B cell (primary cell): ENCODE results near the gene FFAR3. TPM values are rescaled to one million over a fixed set of nuclear protein-coding genes. Genes with fewer than 3 reads are reported as not detected.

ENCODE experiments used
- ATAC-seq: fragments of 200-7000 bp; cut with Tn5 transposase; one replicate; pipeline ENCODE4 v1.10.0; 2021; ENCODE audit warnings: low read depth, mild to moderate bottlenecking, moderate number of reproducible peaks, moderate library complexity
- CTCF ChIA-PET: fragments of 350-600 bp; sonication (Branson Sonifier 250); formaldehyde crosslinking; loops from one replicate; lab custom pipeline; 2021; ENCODE audit warnings: antibody characterized with exemption, inconsistent platforms; lab: Charles Lee
- POLR2A ChIA-PET: fragments of 350-600 bp; sonication (Branson Sonifier 250); formaldehyde crosslinking; loops from one replicate; lab custom pipeline; 2021; ENCODE audit warnings: antibody characterized with exemption; lab: Charles Lee
- DNase-seq: peaks from one replicate; pipeline ENCODE4 v3.0.0; 2013
- H2AFZ ChIP-seq: 2 replicates; pipeline ENCODE4 v1.6.1; 2012; ENCODE audit warnings: mild to moderate bottlenecking, low read depth, low read length; ENCODE audit not compliant: insufficient read depth, poor library complexity, severe bottlenecking
- H3K27ac ChIP-seq, 2 donors: 1 replicate in 1 of 2; 2 replicates in 1 of 2; pipeline ENCODE4 v1.5.1; 2012 to 2013; ENCODE audit warnings: low read length in 2 of 2, mild to moderate bottlenecking in 2 of 2, moderate library complexity in 1 of 2
- H3K27me3 ChIP-seq, 4 experiments: fragments of 200-600 bp in 1 of 4; sonication (generic) in 1 of 4; replicated peaks in 1 of 4; 1 replicate in 2 of 4; 2 replicates in 2 of 4; pipeline versions ENCODE4 v1.6.1 to v1.7.0; 2013 to 2016; ENCODE audit warnings: low read length in 3 of 4, mild to moderate bottlenecking in 2 of 4, mixed read lengths in 1 of 4, moderate library complexity in 1 of 4; ENCODE audit not compliant: insufficient read depth in 4 of 4, control insufficient read depth in 3 of 4; ENCODE audit errors: control extremely low read depth in 1 of 4
- H3K36me3 ChIP-seq, 2 experiments: replicated peaks in 1 of 2; 1 replicate in 1 of 2; 2 replicates in 1 of 2; pipeline versions ENCODE4 v1.6.1 to v1.7.1; 2013; ENCODE audit warnings: low read length in 1 of 2; ENCODE audit not compliant: insufficient read depth in 2 of 2, control insufficient read depth in 1 of 2; ENCODE audit errors: control extremely low read depth in 1 of 2, extremely low read depth in 1 of 2
- H3K4me1 ChIP-seq, 2 donors: fragments of 200-600 bp in 1 of 2; sonication (generic) in 1 of 2; 1 replicate in 1 of 2; 2 replicates in 1 of 2; pipeline versions ENCODE4 v1.5.1 to v1.6.1; 2013 to 2017; ENCODE audit warnings: low read length in 2 of 2; ENCODE audit not compliant: control insufficient read depth in 2 of 2, insufficient read depth in 2 of 2
- H3K4me2 ChIP-seq: replicated peaks from 2 replicates; pipeline ENCODE3; 2012; ENCODE audit warnings: mild to moderate bottlenecking, low read depth, low read length; ENCODE audit not compliant: poor library complexity, severe bottlenecking
- H3K4me3 ChIP-seq, 5 experiments: fragments of 200-600 bp in 1 of 5; sonication (generic) in 1 of 5; 1 replicate in 3 of 5; 2 replicates in 2 of 5; pipeline versions ENCODE4 v1.5.1 to v1.7.0; 2011 to 2016; ENCODE audit warnings: low read length in 4 of 5, mild to moderate bottlenecking in 4 of 5, low read depth in 2 of 5, control low read depth in 1 of 5, moderate library complexity in 1 of 5; ENCODE audit not compliant: insufficient read depth in 1 of 5; ENCODE audit errors: control extremely low read depth in 1 of 5, extremely low read depth in 1 of 5
- H3K79me2 ChIP-seq: fragments of 200-600 bp; sonication (generic); one replicate; pipeline ENCODE4 v1.6.0; 2016; ENCODE audit warnings: low read length; ENCODE audit not compliant: control insufficient read depth, insufficient read depth
- H3K9ac ChIP-seq: fragments of 200-600 bp; sonication (generic); 2 replicates; pipeline ENCODE4 v1.6.1; 2017; ENCODE audit warnings: mild to moderate bottlenecking, low read length, moderate library complexity
- H3K9me3 ChIP-seq, 3 donors: one replicate each; pipeline versions ENCODE4 v1.6.1 to v1.7.1; 2013; ENCODE audit warnings: low read length in 2 of 3; ENCODE audit not compliant: control insufficient read depth in 2 of 3, insufficient read depth in 1 of 3; ENCODE audit errors: control extremely low read depth in 1 of 3
- H4K20me1 ChIP-seq: 2 replicates; pipeline ENCODE4 v1.6.0; 2012; ENCODE audit warnings: mild to moderate bottlenecking, low read length; ENCODE audit not compliant: insufficient read depth, control insufficient read depth, poor library complexity, severe bottlenecking
- H3K27ac Mint-ChIP-seq: one replicate; pipeline ENCODE4 v1.8.0; 2021; ENCODE audit warnings: mixed read lengths
- H3K27me3 Mint-ChIP-seq: one replicate; pipeline ENCODE4 v1.8.0; 2021; ENCODE audit warnings: mixed read lengths
- H3K4me1 Mint-ChIP-seq: one replicate; pipeline ENCODE4 v1.8.0; 2021; ENCODE audit warnings: mixed read lengths
- H3K4me3 Mint-ChIP-seq: one replicate; pipeline ENCODE4 v1.8.0; 2021; ENCODE audit warnings: mixed read lengths
- H3K9me3 Mint-ChIP-seq: one replicate; pipeline ENCODE4 v1.8.0; 2022; ENCODE audit warnings: mixed read lengths; ENCODE audit not compliant: insufficient read depth
- EZH2 ChIP-seq: IDR thresholded peaks from 2 replicates; pipeline ENCODE4 v1.6.1; 2012; ENCODE audit warnings: borderline replicate concordance, low read depth, mild to moderate bottlenecking, moderate library complexity, low read length; ENCODE audit not compliant: insufficient read depth, poor library complexity, severe bottlenecking
- WGBS: methylation state at CpG from one replicate; pipeline ENCODE4 v1.1.5; 2013; ENCODE audit warnings: missing lambda C conversion rate; ENCODE audit not compliant: insufficient coverage; 5-methylcytosine and 5-hydroxymethylcytosine counted together
- intact Hi-C: fragments of 100-400 bp; cut with micrococcal nuclease; formaldehyde crosslinking; loops from one replicate; pipeline ENCODE4 v1.10.0; 2022
- polyA plus RNA-seq: library from polyadenylated mRNA; depleted of rRNA; stranded (reverse); fragments of >200 nt; gene quantifications from 2 replicates; pipeline ENCODE4 v1.2.3, GENCODE V29; 2012
- total RNA-seq, 2 donors: library from RNA; stranded (reverse); fragments of 120-200 nt in 1 of 2; gene quantifications; 1 replicate in 1 of 2; 2 replicates in 1 of 2; pipeline versions ENCODE4 v1.2.3 to v1.2.4, GENCODE V29; 2013 to 2022
- TF ChIP-seq, protein P1 (sequence below): fragments of 200-600 bp; IDR thresholded peaks from one replicate; pipeline ENCODE4 v1.8.0; 2022; ENCODE audit warnings: antibody characterized with exemption, mild to moderate bottlenecking

FFAR3 gene
- total and polyA plus RNA-seq, 2 donors (not counting 1 experiment from before 2014, with no cell fraction given): 0.63 TPM; not detected in 1

DNA sequence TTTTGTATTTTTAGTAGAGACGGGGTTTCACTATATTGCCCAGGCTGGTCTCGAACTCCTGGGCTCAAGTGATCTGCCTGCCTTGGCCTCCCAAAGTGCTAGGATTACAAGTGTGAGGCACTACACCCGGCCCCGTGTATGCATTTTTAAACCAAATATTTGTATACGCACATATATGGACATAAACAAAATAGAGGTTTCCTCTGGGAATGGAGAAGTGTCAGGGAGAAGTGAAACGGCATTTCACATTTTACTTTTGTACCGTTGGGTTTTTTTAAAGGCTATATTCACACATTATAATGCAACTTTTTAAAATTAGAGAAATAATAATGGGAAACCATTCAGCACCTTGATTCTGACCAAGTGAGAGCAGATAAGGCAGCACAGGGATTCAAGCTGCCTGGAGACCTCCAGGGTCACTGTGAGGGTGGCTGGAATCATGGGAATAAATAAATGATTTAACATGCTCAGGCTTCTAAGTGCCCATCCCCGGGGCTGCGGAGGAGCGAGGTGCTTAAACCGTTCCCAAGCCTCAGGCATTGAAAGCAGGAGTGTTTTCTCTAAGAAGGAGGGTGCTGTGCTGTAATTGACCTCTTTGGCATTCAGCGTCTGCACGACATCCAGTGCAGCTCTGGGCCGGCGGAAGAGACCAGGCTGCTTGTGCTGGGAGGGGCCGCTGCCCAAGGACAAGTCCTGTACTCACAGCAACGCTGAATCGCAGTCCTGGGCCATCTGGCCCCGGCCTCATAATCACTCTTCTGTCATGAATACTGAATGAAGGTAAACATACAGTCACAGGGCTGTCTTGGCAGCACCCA, 37.3 kb downstream of the FFAR3 start:
- Histone ChIP-seq H3K9ac (no peak overlapping the region), H3K79me2 (no peaks in the 10 kb centered on the region), H3K4me2 (no peak overlapping the region), H2AFZ (no peak overlapping the region), H3K4me3 (no peak overlapping the region), H3K9me3 (peaks cover 0 to 2% (median 0%) of the 10 kb centered on the region in 3 donors), H3K27me3 (peaks cover 0 to 4% (median 0%) of the 10 kb centered on the region in 4 experiments), H3K27ac (no peak overlapping the region), H4K20me1 (no peaks in the 10 kb centered on the region), H3K4me1 (no peaks in the 10 kb centered on the region), H3K36me3 (no peaks in the 10 kb centered on the region)
- TF ChIP-seq EZH2: no peak
- TF ChIP-seq, protein P1, sequence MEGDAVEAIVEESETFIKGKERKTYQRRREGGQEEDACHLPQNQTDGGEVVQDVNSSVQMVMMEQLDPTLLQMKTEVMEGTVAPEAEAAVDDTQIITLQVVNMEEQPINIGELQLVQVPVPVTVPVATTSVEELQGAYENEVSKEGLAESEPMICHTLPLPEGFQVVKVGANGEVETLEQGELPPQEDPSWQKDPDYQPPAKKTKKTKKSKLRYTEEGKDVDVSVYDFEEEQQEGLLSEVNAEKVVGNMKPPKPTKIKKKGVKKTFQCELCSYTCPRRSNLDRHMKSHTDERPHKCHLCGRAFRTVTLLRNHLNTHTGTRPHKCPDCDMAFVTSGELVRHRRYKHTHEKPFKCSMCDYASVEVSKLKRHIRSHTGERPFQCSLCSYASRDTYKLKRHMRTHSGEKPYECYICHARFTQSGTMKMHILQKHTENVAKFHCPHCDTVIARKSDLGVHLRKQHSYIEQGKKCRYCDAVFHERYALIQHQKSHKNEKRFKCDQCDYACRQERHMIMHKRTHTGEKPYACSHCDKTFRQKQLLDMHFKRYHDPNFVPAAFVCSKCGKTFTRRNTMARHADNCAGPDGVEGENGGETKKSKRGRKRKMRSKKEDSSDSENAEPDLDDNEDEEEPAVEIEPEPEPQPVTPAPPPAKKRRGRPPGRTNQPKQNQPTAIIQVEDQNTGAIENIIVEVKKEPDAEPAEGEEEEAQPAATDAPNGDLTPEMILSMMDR: no peak
- intact Hi-C loops: no loop called here
- H3K27ac Mint-ChIP-seq: no peak overlapping the region
- no peak for ATAC-seq
- peaks cover 2% of the 10 kb centered on the region for H3K4me1 Mint-ChIP-seq
- no peaks in the 10 kb centered on the region for H3K27me3 Mint-ChIP-seq
- POLR2A ChIA-PET: no interaction called here
- 86% methylated on average over 12 of the region's 19 CpGs for WGBS
- no peak overlapping the region for H3K4me3 Mint-ChIP-seq
- CTCF ChIA-PET: interaction anchor here (0.7 kb wide), 1 partner anchor 82 kb away, joined by 3 read pairs; no protein-coding TSS in a partner anchor
- H3K9me3 Mint-ChIP-seq: no peaks in the 10 kb centered on the region
- no peak for DNase-seq

DNA sequence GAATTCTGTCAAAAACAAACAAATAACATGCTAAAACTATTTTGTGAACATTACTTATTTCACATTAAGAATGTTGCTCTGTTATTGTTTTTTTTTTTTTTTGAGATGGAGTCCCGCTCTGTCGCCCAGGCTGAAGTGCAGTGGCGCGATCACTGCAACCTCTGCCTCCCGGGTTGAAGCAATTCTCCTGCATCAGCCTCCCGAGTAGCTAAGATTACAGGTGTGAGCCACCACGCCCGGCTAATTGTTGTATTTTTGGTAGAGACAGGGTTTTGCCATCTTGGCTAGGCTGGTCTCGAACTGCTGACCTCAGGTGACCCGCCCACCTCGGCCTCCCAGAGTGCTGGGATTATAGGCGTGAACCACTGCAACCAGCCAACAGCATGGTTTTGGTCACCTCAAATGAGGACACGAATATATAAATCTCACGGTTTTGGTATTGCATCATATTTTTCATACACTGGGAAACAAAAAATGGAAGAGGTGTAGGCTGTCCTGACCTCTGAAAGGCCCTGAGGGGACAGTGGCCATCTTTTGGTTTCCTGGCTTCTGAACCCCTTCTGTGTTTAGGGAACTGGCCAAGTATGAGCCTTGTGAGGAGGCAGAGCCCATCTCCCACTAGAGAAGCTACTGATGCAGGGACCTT, 38.1 kb downstream of the FFAR3 start:
- Histone ChIP-seq H3K9me3 (peaks cover 0 to 2% (median 0%) of the 10 kb centered on the region in 3 donors), H3K4me1 (no peaks in the 10 kb centered on the region), H3K4me2 (no peak overlapping the region), H3K9ac (no peak overlapping the region), H3K79me2 (no peaks in the 10 kb centered on the region), H3K27me3 (peaks cover 0 to 4% (median 0%) of the 10 kb centered on the region in 4 experiments), H3K36me3 (no peaks in the 10 kb centered on the region), H3K4me3 (no peak overlapping the region), H4K20me1 (no peaks in the 10 kb centered on the region), H2AFZ (no peak overlapping the region), H3K27ac (no peak overlapping the region)
- Mint-ChIP-seq H3K27me3 (no peaks in the 10 kb centered on the region), H3K9me3 (no peaks in the 10 kb centered on the region), H3K4me1 (peaks cover 2% of the 10 kb centered on the region), H3K27ac (no peak overlapping the region), H3K4me3 (no peak overlapping the region)
- ChIA-PET POLR2A (no interaction called here), CTCF (no interaction called here)
- 94% methylated on average over 6 of the region's 14 CpGs for WGBS
- intact Hi-C loops: no loop called here
- ATAC-seq: no peak
- TF ChIP-seq EZH2: no peak
- TF ChIP-seq, protein P1: no peak
- DNase-seq: no peak
